GM23338 (cell line): Measurements from ENCODE around the gene DNASE1. TPM values are rescaled to one million over a fixed set of nuclear protein-coding genes. Genes with fewer than 3 reads are reported as not detected.
A peak's percentile ranks its signal among the peaks of the same experiment; 100 is the strongest.

Experiments
- ATAC-seq: fragments of 200-7000 bp; cut with Tn5 transposase; 3 replicates; pipeline ENCODE4 v1.9.1; 2020
- DNase-seq: peaks from one replicate; pipeline ENCODE4 v3.0.0-alpha.2; 2015; ENCODE audit warnings: low spot score
- H2AFZ ChIP-seq: fragments of 200-600 bp; sonication (generic); 2 replicates; pipeline ENCODE4 v1.8.0; 2016; ENCODE audit warnings: antibody characterized with exemption, mild to moderate bottlenecking, moderate library complexity
- H3F3A ChIP-seq: fragments of 200-600 bp; sonication (generic); replicated peaks from 2 replicates; pipeline ENCODE4 v1.8.0; 2017; ENCODE audit warnings: antibody characterized with exemption, mixed run types, low read depth
- H3K27ac ChIP-seq: fragments of 200-600 bp; sonication (generic); 2 replicates; pipeline ENCODE4 v1.6.1; 2016; ENCODE audit warnings: low read depth
- H3K27me3 ChIP-seq: fragments of 200-600 bp; sonication (generic); 2 replicates; pipeline ENCODE4 v1.8.0; 2016; ENCODE audit warnings: mild to moderate bottlenecking, mixed run types, moderate library complexity; ENCODE audit not compliant: insufficient read depth
- H3K36me3 ChIP-seq: fragments of 200-600 bp; sonication (generic); 2 replicates; pipeline ENCODE4 v1.8.0; 2016; ENCODE audit warnings: mild to moderate bottlenecking; ENCODE audit not compliant: insufficient read depth
- H3K4me1 ChIP-seq: fragments of 200-600 bp; sonication (generic); 2 replicates; pipeline ENCODE4 v1.8.0; 2016; ENCODE audit warnings: mild to moderate bottlenecking, moderate library complexity; ENCODE audit not compliant: insufficient read depth
- H3K4me2 ChIP-seq: fragments of 200-600 bp; sonication (generic); 2 replicates; pipeline ENCODE4 v1.7.1; 2017; ENCODE audit warnings: mixed run types
- H3K4me3 ChIP-seq: fragments of 200-600 bp; sonication (generic); 2 replicates; pipeline ENCODE4 v1.6.1; 2016; ENCODE audit warnings: mixed run types
- H3K79me2 ChIP-seq: fragments of 200-600 bp; sonication (generic); replicated peaks from 2 replicates; pipeline ENCODE4 v1.8.0; 2017; ENCODE audit warnings: mild to moderate bottlenecking; ENCODE audit not compliant: insufficient read depth
- H3K9me2 ChIP-seq: fragments of 200-600 bp; sonication (generic); 2 replicates; pipeline ENCODE4 v1.8.0; 2017; ENCODE audit not compliant: insufficient read depth
- H4K20me1 ChIP-seq: fragments of 200-600 bp; sonication (generic); replicated peaks from 2 replicates; pipeline ENCODE4 v1.8.0; 2017; ENCODE audit warnings: mild to moderate bottlenecking; ENCODE audit not compliant: insufficient read depth
- H3K27ac Mint-ChIP-seq: 2 replicates; pipeline ENCODE4 v1.8.0; 2020; ENCODE audit warnings: inconsistent platforms, mild to moderate bottlenecking, moderate library complexity, mixed read lengths
- H3K27me3 Mint-ChIP-seq: 3 replicates; pipeline ENCODE4 v1.8.0; 2022; ENCODE audit warnings: low read depth, mild to moderate bottlenecking, moderate library complexity, mixed read lengths, inconsistent platforms; ENCODE audit not compliant: insufficient read depth, poor library complexity
- H3K36me3 Mint-ChIP-seq: 3 replicates; pipeline ENCODE4 v1.8.0; 2021; ENCODE audit warnings: low read depth, mild to moderate bottlenecking, inconsistent platforms, moderate library complexity, mixed read lengths
- H3K4me1 Mint-ChIP-seq: 3 replicates; pipeline ENCODE4 v1.8.0; 2020; ENCODE audit warnings: mild to moderate bottlenecking, inconsistent platforms, mixed read lengths
- H3K4me3 Mint-ChIP-seq: 3 replicates; pipeline ENCODE4 v1.8.0; 2021; ENCODE audit warnings: moderate library complexity, mild to moderate bottlenecking, inconsistent platforms, mixed read lengths
- H3K9me3 Mint-ChIP-seq: 3 replicates; pipeline ENCODE4 v1.8.0; 2020; ENCODE audit warnings: moderate library complexity, mild to moderate bottlenecking, inconsistent platforms, mixed read lengths
- CREB1 ChIP-seq: fragments of 250-450 bp; sonication (Bioruptor Pico); IDR thresholded peaks from 2 replicates; pipeline ENCODE4 v1.5.0; 2020; ENCODE audit warnings: low read depth, mild to moderate bottlenecking, moderate library complexity
- CTCF ChIP-seq, 2 experiments: fragments of 200-600 bp in 1 of 2; sonication (generic) in 1 of 2; conservative IDR thresholded peaks; 2 replicates each; pipeline versions ENCODE4 v1.5.1 to v1.6.1; 2016 to 2017; ENCODE audit warnings: antibody characterized with exemption in 2 of 2, low read depth in 2 of 2, mild to moderate bottlenecking in 2 of 2, moderate library complexity in 1 of 2
- ETS1 ChIP-seq: IDR thresholded peaks from 2 replicates; pipeline ENCODE4 v1.6.1; 2016; ENCODE audit warnings: antibody characterized with exemption
- EZH2 ChIP-seq: fragments of 200-600 bp; sonication (generic); IDR thresholded peaks from one replicate; pipeline ENCODE4 v1.8.0; 2017; ENCODE audit warnings: antibody characterized with exemption, mild to moderate bottlenecking, low read depth; ENCODE audit not compliant: unreplicated experiment
- EZH2phosphoT487 ChIP-seq: fragments of 200-600 bp; sonication (generic); IDR thresholded peaks from one replicate; pipeline ENCODE4 v1.8.1; 2018; ENCODE audit warnings: antibody characterized with exemption; ENCODE audit not compliant: unreplicated experiment
- JUNB ChIP-seq: IDR thresholded peaks from one replicate; pipeline ENCODE4 v1.6.1; 2016; ENCODE audit warnings: antibody characterized with exemption; ENCODE audit not compliant: unreplicated experiment
- NANOG ChIP-seq: IDR thresholded peaks from 2 replicates; pipeline ENCODE4 v1.6.1; 2016; ENCODE audit warnings: antibody characterized with exemption, borderline replicate concordance
- POLR2AphosphoS5 ChIP-seq: IDR thresholded peaks from 2 replicates; pipeline ENCODE4 v1.6.1; 2016; ENCODE audit warnings: antibody characterized with exemption, low read depth
- REST ChIP-seq: IDR thresholded peaks from one replicate; pipeline ENCODE4 v1.6.1; 2018; ENCODE audit warnings: antibody characterized with exemption; ENCODE audit not compliant: unreplicated experiment
- STAT1 ChIP-seq: IDR thresholded peaks from one replicate; pipeline ENCODE4 v1.6.1; 2016; ENCODE audit warnings: antibody characterized with exemption; ENCODE audit not compliant: unreplicated experiment
- ZNF114 ChIP-seq: fragments of 250-450 bp; sonication (Bioruptor Pico); IDR thresholded peaks from 2 replicates; pipeline ENCODE4 v1.5.0; 2020; ENCODE audit warnings: mild to moderate bottlenecking, moderate library complexity
- ZNF331 ChIP-seq: fragments of 250-450 bp; sonication (Bioruptor Pico); IDR thresholded peaks from 2 replicates; pipeline ENCODE4 v1.5.0; 2020; ENCODE audit warnings: low read depth, mild to moderate bottlenecking, moderate library complexity
- ZNF462 ChIP-seq: fragments of 250-450 bp; sonication (Bioruptor Pico); IDR thresholded peaks from 2 replicates; pipeline ENCODE4 v1.5.0; 2020; ENCODE audit warnings: mild to moderate bottlenecking, moderate library complexity
- polyA plus RNA-seq: library from polyadenylated mRNA; unstranded; fragments of >200 nt; fragmentation: Nextera tagmentation; extraction: Ambion mirVana; gene quantifications from 2 replicates; pipeline ENCODE4 v1.2.1, GENCODE V29; 2016
- total RNA-seq: library from RNA; depleted of rRNA; stranded (reverse); fragments of >200 nt; shearing (Covaris generic); gene quantifications from 2 replicates; pipeline ENCODE4 v1.2.3, GENCODE V29; 2014

DNASE1 gene
- total and polyA plus RNA-seq, 2 experiments from 2014 or later, result 7.9 to 23.0 TPM

- no peaks in the 10 kb centered on the region for H3K9me2 ChIP-seq
- H3K27me3 ChIP-seq, result no peaks in the 10 kb centered on the region
- H3K27ac Mint-ChIP-seq, result peak overlapping the region; percentile 36
- DNase-seq (no peak), ATAC-seq (no peak)
- H4K20me1 ChIP-seq, result peaks cover 31% of the 10 kb centered on the region
- H3K36me3 ChIP-seq, result no peaks in the 10 kb centered on the region; the same call in 1 of the 2 replicates
- H2AFZ ChIP-seq, result no peak overlapping the region
- no peaks in the 10 kb centered on the region for H3K9me3 Mint-ChIP-seq
- TF ChIP-seq JUNB, result no peak
- TF ChIP-seq REST, result no peak
- TF ChIP-seq STAT1, result no peak
- TF ChIP-seq ZNF114, result no peak
- no peak for TF ChIP-seq CREB1 (CRISPR knock-in tag)
- no peak for TF ChIP-seq EZH2
- TF ChIP-seq CTCF (conservative IDR thresholded peaks at IDR 0.05; ENCODE audit: low read depth in 2 of 2), result no peak
- TF ChIP-seq NANOG, result no peak
- no peak for TF ChIP-seq ETS1
- TF ChIP-seq ZNF331, result no peak
- TF ChIP-seq ZNF462, result no peak
- TF ChIP-seq POLR2AphosphoS5, result no peak
- TF ChIP-seq EZH2phosphoT487, result no peak
- H3K36me3 Mint-ChIP-seq, result peaks cover 21% of the 10 kb centered on the region
- peak overlapping the region; percentile 72 for H3K27ac ChIP-seq
- no peak overlapping the region for H3K4me3 ChIP-seq
- H3K4me1 ChIP-seq, result no peaks in the 10 kb centered on the region
- H3F3A ChIP-seq, result peaks cover 6% of the 10 kb centered on the region; the same call in 1 of the 2 replicates
- H3K79me2 ChIP-seq, result peaks cover 91% of the 10 kb centered on the region
- H3K4me2 ChIP-seq, result no peak overlapping the region
- H3K27me3 Mint-ChIP-seq, result peaks cover 10% of the 10 kb centered on the region
- H3K4me3 Mint-ChIP-seq, result no peak overlapping the region
- peaks cover 8% of the 10 kb centered on the region for H3K4me1 Mint-ChIP-seq
These were observed 41.3 kb downstream of the DNASE1 start for GRCh38 chr16:3695610-3696369.
